B cell (primary cell): ENCODE data around the gene HYAL2. TPM values are rescaled to one million over a fixed set of nuclear protein-coding genes. Genes with fewer than 3 reads are reported as not detected.

ENCODE experiments used
- ATAC-seq: fragments of 200-7000 bp; cut with Tn5 transposase; one replicate; pipeline ENCODE4 v1.10.0; 2021; ENCODE audit warnings: low read depth, mild to moderate bottlenecking, moderate number of reproducible peaks, moderate library complexity
- CTCF ChIA-PET: fragments of 350-600 bp; sonication (Branson Sonifier 250); formaldehyde crosslinking; loops from one replicate; lab custom pipeline; 2021; ENCODE audit warnings: antibody characterized with exemption, inconsistent platforms; lab: Charles Lee
- POLR2A ChIA-PET: fragments of 350-600 bp; sonication (Branson Sonifier 250); formaldehyde crosslinking; loops from one replicate; lab custom pipeline; 2021; ENCODE audit warnings: antibody characterized with exemption; lab: Charles Lee
- DNase-seq: peaks from one replicate; pipeline ENCODE4 v3.0.0; 2013
- H2AFZ ChIP-seq: 2 replicates; pipeline ENCODE4 v1.6.1; 2012; ENCODE audit warnings: mild to moderate bottlenecking, low read depth, low read length; ENCODE audit not compliant: insufficient read depth, poor library complexity, severe bottlenecking
- H3K27ac ChIP-seq, 2 donors: 1 replicate in 1 of 2; 2 replicates in 1 of 2; pipeline ENCODE4 v1.5.1; 2012 to 2013; ENCODE audit warnings: low read length in 2 of 2, mild to moderate bottlenecking in 2 of 2, moderate library complexity in 1 of 2
- H3K27me3 ChIP-seq, 4 experiments: fragments of 200-600 bp in 1 of 4; sonication (generic) in 1 of 4; replicated peaks in 1 of 4; 1 replicate in 2 of 4; 2 replicates in 2 of 4; pipeline versions ENCODE4 v1.6.1 to v1.7.0; 2013 to 2016; ENCODE audit warnings: low read length in 3 of 4, mild to moderate bottlenecking in 2 of 4, mixed read lengths in 1 of 4, moderate library complexity in 1 of 4; ENCODE audit not compliant: insufficient read depth in 4 of 4, control insufficient read depth in 3 of 4; ENCODE audit errors: control extremely low read depth in 1 of 4
- H3K36me3 ChIP-seq, 2 experiments: replicated peaks in 1 of 2; 1 replicate in 1 of 2; 2 replicates in 1 of 2; pipeline versions ENCODE4 v1.6.1 to v1.7.1; 2013; ENCODE audit warnings: low read length in 1 of 2; ENCODE audit not compliant: insufficient read depth in 2 of 2, control insufficient read depth in 1 of 2; ENCODE audit errors: control extremely low read depth in 1 of 2, extremely low read depth in 1 of 2
- H3K4me1 ChIP-seq, 2 donors: fragments of 200-600 bp in 1 of 2; sonication (generic) in 1 of 2; 1 replicate in 1 of 2; 2 replicates in 1 of 2; pipeline versions ENCODE4 v1.5.1 to v1.6.1; 2013 to 2017; ENCODE audit warnings: low read length in 2 of 2; ENCODE audit not compliant: control insufficient read depth in 2 of 2, insufficient read depth in 2 of 2
- H3K4me2 ChIP-seq: replicated peaks from 2 replicates; pipeline ENCODE3; 2012; ENCODE audit warnings: mild to moderate bottlenecking, low read depth, low read length; ENCODE audit not compliant: poor library complexity, severe bottlenecking
- H3K4me3 ChIP-seq, 5 experiments: fragments of 200-600 bp in 1 of 5; sonication (generic) in 1 of 5; 1 replicate in 3 of 5; 2 replicates in 2 of 5; pipeline versions ENCODE4 v1.5.1 to v1.7.0; 2011 to 2016; ENCODE audit warnings: low read length in 4 of 5, mild to moderate bottlenecking in 4 of 5, low read depth in 2 of 5, control low read depth in 1 of 5, moderate library complexity in 1 of 5; ENCODE audit not compliant: insufficient read depth in 1 of 5; ENCODE audit errors: control extremely low read depth in 1 of 5, extremely low read depth in 1 of 5
- H3K79me2 ChIP-seq: fragments of 200-600 bp; sonication (generic); one replicate; pipeline ENCODE4 v1.6.0; 2016; ENCODE audit warnings: low read length; ENCODE audit not compliant: control insufficient read depth, insufficient read depth
- H3K9ac ChIP-seq: fragments of 200-600 bp; sonication (generic); 2 replicates; pipeline ENCODE4 v1.6.1; 2017; ENCODE audit warnings: mild to moderate bottlenecking, low read length, moderate library complexity
- H3K9me3 ChIP-seq, 3 donors: one replicate each; pipeline versions ENCODE4 v1.6.1 to v1.7.1; 2013; ENCODE audit warnings: low read length in 2 of 3; ENCODE audit not compliant: control insufficient read depth in 2 of 3, insufficient read depth in 1 of 3; ENCODE audit errors: control extremely low read depth in 1 of 3
- H4K20me1 ChIP-seq: 2 replicates; pipeline ENCODE4 v1.6.0; 2012; ENCODE audit warnings: mild to moderate bottlenecking, low read length; ENCODE audit not compliant: insufficient read depth, control insufficient read depth, poor library complexity, severe bottlenecking
- H3K27ac Mint-ChIP-seq: one replicate; pipeline ENCODE4 v1.8.0; 2021; ENCODE audit warnings: mixed read lengths
- H3K27me3 Mint-ChIP-seq: one replicate; pipeline ENCODE4 v1.8.0; 2021; ENCODE audit warnings: mixed read lengths
- H3K4me1 Mint-ChIP-seq: one replicate; pipeline ENCODE4 v1.8.0; 2021; ENCODE audit warnings: mixed read lengths
- H3K4me3 Mint-ChIP-seq: one replicate; pipeline ENCODE4 v1.8.0; 2021; ENCODE audit warnings: mixed read lengths
- H3K9me3 Mint-ChIP-seq: one replicate; pipeline ENCODE4 v1.8.0; 2022; ENCODE audit warnings: mixed read lengths; ENCODE audit not compliant: insufficient read depth
- CTCF ChIP-seq: fragments of 200-600 bp; IDR thresholded peaks from one replicate; pipeline ENCODE4 v1.8.0; 2022; ENCODE audit warnings: antibody characterized with exemption, mild to moderate bottlenecking
- EZH2 ChIP-seq: IDR thresholded peaks from 2 replicates; pipeline ENCODE4 v1.6.1; 2012; ENCODE audit warnings: borderline replicate concordance, low read depth, mild to moderate bottlenecking, moderate library complexity, low read length; ENCODE audit not compliant: insufficient read depth, poor library complexity, severe bottlenecking
- WGBS: methylation state at CpG from one replicate; pipeline ENCODE4 v1.1.5; 2013; ENCODE audit warnings: missing lambda C conversion rate; ENCODE audit not compliant: insufficient coverage; 5-methylcytosine and 5-hydroxymethylcytosine counted together
- intact Hi-C: fragments of 100-400 bp; cut with micrococcal nuclease; formaldehyde crosslinking; loops from one replicate; pipeline ENCODE4 v1.10.0; 2022
- polyA plus RNA-seq: library from polyadenylated mRNA; depleted of rRNA; stranded (reverse); fragments of >200 nt; gene quantifications from 2 replicates; pipeline ENCODE4 v1.2.3, GENCODE V29; 2012
- total RNA-seq, 2 donors: library from RNA; stranded (reverse); fragments of 120-200 nt in 1 of 2; gene quantifications; 1 replicate in 1 of 2; 2 replicates in 1 of 2; pipeline versions ENCODE4 v1.2.3 to v1.2.4, GENCODE V29; 2013 to 2022

The HYAL2 gene
- total and polyA plus RNA-seq, 2 donors (not counting 1 experiment from before 2014, with no cell fraction given) = 4.2 to 5.1 TPM

GRCh38 chr3:50273689-50274065 is 48.9 kb downstream of the HYAL2 start:
- no peak overlapping the region for H3K9ac ChIP-seq
- intact Hi-C loops = loop anchor here (1.0 to 2.0 kb wide), 4 partner anchors 13 to 51 kb away; no protein-coding TSS in a partner anchor
- peaks cover 30% of the 10 kb centered on the region for H3K27me3 Mint-ChIP-seq

More at GRCh38 chr3:50273689-50274065, 48.9 kb downstream of the HYAL2 start:
- peak overlapping the region; percentile 68 for H3K4me3 Mint-ChIP-seq
- peaks cover 0 to 3% (median 0%) of the 10 kb centered on the region in 3 donors for H3K9me3 ChIP-seq
- H3K27ac Mint-ChIP-seq = no peak overlapping the region
- ATAC-seq = no peak
- H3K79me2 ChIP-seq = no peaks in the 10 kb centered on the region
- H3K9me3 Mint-ChIP-seq = no peaks in the 10 kb centered on the region
- no peak overlapping the region for H2AFZ ChIP-seq
- 28% methylated on average over 26 of the region's 31 CpGs for WGBS
- ChIA-PET POLR2A (no interaction called here), CTCF (interaction anchor here (0.9 to 5.5 kb wide), 3 partner anchors 26 to 100 kb away, joined by 4 to 46 read pairs (median 12); partner anchors contain the start of gene GNAT1)
- TF ChIP-seq CTCF = no peak
- no peak for TF ChIP-seq EZH2
- H3K4me3 ChIP-seq = no peak overlapping the region
- no peak overlapping the region for H3K27ac ChIP-seq
- no peaks in the 10 kb centered on the region for H3K36me3 ChIP-seq
- H3K4me1 Mint-ChIP-seq = peaks cover 26% of the 10 kb centered on the region
- peaks cover 0 to 54% (median 21%) of the 10 kb centered on the region in 4 experiments for H3K27me3 ChIP-seq
- no peak for DNase-seq
- peak overlapping the region; percentile 91 for H3K4me2 ChIP-seq
- H3K4me1 ChIP-seq = peaks cover 33 to 39% of the 10 kb centered on the region in 2 donors
- H4K20me1 ChIP-seq = peaks cover 10% of the 10 kb centered on the region
